GM19035 (cell line): ENCODE data around the gene RPS2.
"Not testable (repeated sequence)": the region's sequence is repeated elsewhere in the genome, so short reads cannot be mapped to it uniquely, and the experiment has no call there.

Experiments used
- ATAC-seq: cut with Tn5 transposase; IDR thresholded peaks from one replicate; pipeline ENCODE4 v1.9.1; 2021; ENCODE audit not compliant: unreplicated experiment

The RPS2 gene

GRCh38 chr16:1965396-1966001 is 873 bp upstream of the RPS2 start:
- ATAC-seq: no peak

DNA sequence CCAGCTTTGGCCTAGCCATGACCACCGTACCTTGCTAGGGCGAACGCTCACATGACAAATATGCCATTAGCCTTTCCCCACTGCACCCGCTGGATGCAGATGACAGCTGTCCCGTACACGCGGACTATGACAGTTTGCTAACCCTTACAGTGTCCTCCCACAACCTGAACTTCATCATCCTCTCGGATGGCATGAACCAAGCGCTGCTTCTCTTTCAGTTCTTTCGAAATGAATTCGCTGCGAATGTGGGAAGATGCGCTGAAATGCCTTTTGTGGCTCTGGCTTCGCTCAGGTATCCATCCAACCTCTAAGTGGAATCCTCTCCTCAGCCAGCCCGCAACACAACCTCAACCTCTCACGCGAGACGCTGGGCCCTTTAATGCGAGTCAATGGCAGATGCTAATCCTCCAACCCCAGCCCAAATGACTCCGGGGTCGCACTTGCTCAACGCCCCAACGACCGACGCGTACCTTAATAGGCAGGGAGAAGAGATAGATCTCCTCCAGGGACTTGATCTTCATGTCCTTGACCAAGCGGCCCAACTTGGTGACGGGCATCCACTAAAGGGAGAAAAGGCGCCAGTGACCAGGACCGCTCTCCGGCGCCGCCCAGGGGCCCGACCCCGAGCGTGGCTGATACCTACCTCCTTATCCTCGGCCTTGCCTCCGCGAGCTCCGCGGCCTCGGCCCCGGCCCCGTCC is 670 bp downstream of the RPS2 start:
- ATAC-seq: no peak

DNA sequence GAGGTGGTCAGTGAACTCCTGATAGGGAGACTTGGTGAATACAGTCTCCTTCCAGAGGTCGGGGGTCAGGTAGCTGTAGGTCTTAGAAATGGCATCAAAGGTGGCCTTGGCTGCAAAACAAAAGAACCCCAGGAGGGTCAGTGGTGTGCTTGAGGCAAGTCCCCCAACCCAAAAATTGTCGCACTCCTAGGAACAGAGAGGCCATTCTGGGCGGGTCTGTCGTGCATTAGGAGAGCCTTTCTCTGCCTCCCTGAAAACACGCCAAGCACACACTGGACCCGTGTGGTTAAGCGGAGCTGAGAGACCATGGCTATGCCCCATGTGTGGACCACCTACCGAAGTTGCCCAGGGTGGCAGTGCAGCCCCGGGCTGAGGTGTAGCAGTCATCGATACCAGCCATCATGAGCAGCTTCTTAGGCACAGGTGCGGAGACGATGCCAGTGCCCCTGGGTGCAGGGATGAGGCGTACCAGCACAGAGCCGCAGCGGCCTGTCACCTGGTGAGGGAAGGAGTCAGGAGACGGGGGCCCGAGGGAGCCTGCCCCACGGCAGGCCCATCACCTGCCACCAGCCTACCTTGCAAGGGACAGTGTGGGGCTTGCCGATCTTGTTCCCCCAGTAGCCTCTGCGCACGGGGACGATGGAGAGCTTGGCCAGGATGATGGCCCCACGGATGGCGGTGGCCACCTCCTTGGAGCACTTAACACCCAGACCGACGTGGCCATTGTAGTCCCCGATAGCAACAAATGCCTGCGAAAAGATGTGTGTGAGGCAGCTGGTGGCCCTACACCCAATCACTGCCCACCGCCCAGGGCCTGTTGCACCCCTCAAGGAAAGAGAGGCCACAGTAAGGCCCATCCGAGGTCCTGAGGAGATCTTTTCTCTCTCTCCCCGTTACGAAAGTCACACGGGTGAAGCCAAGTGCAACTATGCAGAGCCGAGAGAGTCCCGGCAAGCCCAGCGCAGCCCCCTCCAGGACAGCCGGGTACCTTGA is 2.2 kb downstream of the RPS2 start:
- not testable (repeated sequence) for ATAC-seq

GRCh38 chr16:1961651-1962067 is 3.0 kb downstream of the RPS2 start:
- no peak for ATAC-seq

DNA sequence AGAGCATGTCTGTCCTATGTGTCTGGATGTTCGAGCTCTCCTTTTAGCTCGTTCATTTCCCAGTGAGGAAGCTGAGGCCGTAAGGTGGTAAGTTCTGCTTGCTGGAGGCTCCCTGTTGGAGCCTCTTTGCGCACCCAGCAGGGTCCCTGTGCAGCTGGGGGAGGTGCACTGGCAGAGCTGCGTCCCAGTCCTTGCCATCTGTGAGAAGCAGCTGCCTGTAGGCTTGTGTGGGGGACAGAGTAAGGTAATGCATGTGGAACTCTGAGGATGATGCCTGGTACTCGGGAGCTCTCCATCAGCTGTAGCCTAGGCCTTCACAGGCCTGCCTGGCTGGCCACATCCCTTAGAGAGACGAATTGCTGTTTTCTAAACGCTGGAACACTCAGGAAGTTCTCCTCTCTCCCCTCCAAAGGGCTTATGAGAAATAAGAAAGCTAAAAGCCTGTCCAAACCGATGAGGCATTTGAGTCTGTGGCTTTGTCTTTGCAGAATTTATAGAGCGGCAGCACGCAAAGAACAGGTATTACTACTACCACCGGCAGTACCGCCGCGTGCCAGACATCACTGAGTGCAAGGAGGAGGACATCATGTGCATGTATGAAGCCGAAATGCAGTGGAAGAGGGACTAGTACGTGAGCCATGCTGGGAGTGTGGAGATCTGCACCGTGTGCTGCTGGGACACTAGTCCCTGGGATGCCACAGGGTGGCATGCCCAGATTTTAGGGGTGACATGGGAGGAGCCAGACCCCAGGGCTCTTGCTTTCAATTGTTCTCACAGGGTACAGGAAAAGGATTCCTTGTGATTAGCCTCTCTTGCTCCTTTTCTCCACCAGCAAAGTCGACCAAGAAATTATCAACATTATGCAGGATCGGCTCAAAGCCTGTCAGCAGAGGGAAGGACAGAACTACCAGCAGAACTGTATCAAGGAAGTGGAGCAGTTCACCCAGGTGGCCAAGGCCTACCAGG is 3.7 kb downstream of the RPS2 start:
- ATAC-seq: no peak

- ATAC-seq: peak; percentile 74
These were observed 5.2 kb downstream of the RPS2 start, which contains the start of gene NDUFB10 for GRCh38 chr16:1959269-1960039. TSS of gene NDUFB10 (plus strand) at chr16:1959538. CDS start at chr16:1959625, 87 bp downstream.

DNA sequence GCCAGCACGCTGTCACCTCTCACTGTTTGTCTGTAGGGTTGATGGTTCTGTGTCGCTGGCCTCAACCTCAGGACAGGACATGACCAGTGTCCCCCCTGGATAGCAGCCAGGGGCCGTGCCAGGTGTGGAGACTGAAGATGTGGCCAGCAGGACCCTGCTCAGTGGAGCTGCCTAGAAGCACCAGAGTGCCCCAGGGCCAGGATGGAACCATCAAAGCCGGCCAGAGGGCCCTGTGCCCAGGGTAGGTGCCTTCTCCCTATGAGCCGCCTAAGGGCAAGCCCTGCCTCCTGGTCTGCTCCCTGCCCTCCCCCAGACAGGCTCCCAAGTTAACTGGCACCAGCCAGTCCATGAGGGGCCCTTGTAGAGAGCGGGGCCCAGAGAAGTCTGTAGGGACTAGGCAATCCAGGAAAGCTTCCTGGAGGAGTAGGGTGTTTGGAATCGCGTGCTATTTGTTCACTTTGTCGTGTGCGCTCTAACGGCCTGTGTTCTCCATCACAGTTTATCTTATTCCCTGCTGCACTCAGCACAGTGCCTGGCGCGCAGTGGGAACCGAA is 5.8 kb downstream of the RPS2 start:
- no peak for ATAC-seq

DNA sequence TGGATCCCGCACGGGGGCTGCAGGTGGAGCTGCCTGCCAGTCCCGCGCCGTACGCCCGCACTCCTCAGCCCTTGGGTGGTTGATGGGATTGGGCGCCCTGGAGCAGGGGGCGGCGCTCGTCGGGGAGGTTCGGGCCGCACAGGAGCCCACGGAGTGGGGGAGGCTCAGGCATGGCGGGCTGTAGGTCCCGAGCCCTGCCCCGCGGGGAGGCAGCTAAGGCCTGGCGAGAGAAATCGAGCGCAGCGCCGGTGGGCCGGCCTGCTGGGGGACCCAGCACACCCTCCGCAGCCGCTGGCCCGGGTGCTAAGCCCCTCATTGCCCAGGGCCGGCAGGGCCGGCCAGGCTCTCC is 6.5 kb downstream of the RPS2 start:
- ATAC-seq: not testable (repeated sequence)

DNA sequence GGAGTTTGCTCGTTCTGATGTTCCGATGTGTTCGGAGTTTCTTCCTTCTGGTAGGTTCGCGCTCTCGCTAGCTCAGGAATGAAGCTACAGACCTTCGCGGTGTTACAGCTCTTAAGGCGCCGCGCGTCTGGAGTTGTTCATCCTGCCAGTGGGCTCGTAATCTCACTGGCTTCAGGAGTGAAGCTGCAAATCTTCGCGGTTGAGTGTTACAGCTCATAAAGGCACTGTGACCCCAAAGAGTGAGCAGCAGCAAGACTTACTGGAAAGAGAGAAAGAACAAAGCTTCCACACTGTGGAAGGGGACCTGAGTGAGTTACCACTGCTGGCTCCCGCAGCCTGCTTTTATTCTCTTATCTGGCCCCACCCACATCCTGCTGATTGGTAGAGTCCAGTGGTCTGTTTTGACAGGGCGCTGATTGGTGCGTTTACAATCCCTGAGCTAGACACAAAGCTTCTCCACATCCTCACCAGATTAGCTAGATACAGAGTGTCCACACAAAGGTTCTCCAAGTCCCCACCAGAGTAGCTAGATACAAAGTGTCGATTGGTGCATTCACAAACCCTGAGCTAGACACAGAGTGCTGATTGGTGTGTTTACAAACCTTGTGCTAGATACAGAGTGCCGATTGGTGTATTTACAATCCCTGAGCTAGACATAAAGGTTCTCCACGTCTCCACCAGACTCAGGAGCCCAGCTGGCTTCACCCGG is 7.0 kb downstream of the RPS2 start:
- ATAC-seq: not testable (repeated sequence)

GRCh38 chr16:1953734-1954133 is 10.9 kb downstream of the RPS2 start:
- no peak for ATAC-seq

GRCh38 chr16:1950559-1950958 is 14.1 kb downstream of the RPS2 start:
- ATAC-seq: no peak

DNA sequence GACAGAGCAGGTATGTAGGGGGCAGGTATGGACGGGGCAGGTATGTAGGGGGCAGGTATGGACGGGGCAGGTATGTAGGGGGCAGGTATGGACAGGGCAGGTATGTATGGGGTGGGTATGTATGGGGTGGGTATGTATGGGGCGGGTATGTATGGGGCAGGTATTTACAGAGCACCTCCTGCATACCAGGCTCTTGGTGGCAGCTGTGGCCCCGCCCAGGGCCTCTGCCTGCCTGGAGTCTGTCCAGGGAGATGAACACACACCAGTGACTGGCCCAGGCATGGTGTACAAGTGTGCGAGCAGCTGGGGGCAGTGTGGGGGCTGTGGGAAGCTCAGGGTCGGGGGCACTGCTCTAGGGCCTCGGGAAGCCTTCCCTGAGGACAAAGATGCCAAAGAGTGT is 14.6 kb downstream of the RPS2 start:
- no peak for ATAC-seq

- no peak for ATAC-seq
These were observed 15.1 kb downstream of the RPS2 start for GRCh38 chr16:1949507-1949906.

DNA sequence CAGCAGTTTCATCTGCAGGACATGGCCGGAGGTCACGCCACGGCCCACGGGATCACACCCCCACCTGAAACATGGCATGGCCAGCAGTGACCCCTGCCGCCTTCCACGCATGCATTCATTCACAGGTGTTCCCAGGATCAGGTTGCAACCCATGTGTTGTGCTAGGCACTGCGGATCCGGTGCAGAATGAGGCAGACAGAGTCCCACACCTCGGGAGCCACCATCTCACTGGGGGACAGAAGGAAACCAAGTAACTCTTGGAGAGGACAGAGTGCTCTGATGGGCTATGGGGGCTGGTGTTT is 17.3 kb downstream of the RPS2 start:
- ATAC-seq: no peak

DNA sequence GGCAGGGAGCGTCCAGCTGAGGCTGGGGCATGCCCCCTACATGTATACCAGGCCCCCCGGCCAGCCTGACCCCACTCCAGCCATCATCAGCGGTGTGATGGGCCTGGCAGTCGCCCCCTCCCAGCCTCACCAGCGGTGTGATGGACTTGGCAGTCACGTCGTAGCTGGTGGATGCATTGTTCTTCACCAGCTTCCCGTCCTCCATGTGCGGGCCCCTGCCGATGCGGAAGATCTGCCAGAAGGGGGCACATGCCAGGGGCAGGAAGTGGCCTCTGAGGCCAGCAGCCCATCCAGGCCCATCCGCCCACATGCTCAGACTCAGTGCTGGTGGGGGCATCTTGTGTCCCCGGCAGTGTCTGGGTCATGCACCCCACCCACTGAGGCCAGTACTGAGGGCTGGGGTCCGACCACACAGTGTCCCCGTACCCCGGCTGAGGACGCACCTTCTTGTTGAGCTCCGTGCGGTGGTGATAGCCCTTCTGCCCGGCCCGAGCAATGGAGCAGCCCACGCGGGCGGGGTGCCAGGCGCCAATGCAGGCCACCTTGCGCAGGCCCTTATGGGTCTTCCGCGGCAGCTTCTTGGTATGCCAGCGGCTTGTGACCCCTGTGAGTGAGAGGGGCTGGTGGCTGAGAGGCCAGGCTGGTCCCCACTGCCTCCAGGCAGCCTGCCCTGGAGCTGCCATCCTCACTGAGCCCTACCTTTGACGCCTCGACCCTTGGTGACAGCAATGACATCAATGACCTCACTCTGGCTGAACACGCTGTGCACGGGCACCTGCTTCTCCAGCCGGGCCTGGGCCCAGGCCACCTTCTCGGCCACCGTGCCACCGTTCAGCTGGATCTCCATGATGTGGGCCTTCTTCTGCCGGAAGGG is 17.9 kb downstream of the RPS2 start:
- no peak for ATAC-seq

- ATAC-seq: no peak
These were observed 18.9 kb downstream of the RPS2 start for GRCh38 chr16:1945559-1946391.

DNA sequence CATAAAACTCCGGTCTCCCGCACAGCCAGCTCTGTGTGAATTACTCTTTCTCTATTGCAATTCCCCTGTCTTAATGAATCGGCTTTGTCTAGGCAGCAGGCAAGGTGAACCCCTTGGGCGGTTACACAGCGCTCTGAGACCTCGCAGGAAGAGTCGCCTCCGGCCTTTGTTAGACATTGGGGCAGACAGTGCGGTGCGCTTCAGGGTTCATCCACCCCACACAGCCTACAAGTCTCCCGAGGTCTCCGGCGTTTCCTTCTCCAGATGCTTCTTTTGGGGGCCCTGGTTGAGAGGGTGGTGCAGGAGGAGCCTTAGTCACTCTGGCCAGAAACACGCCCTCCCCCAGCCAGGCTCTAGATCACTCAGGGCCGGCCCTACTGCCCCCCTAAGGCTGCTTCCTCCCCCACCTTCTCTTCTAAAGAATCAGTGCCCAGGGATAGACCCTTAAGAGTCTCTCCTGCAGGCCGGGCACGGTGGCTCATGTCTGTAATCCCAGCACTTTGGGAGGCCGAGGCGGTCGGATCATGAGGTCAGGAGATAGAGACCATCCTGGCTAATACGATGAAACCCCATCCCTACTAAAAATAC is 19.9 kb downstream of the RPS2 start:
- no peak for ATAC-seq
